ENCODE data around the gene CHMP1B. TPM values are rescaled to one million over a fixed set of nuclear protein-coding genes. Genes with fewer than 3 reads are reported as not detected.
"Not testable (repeated sequence)": the region's sequence is repeated elsewhere in the genome, so short reads cannot be mapped to it uniquely, and the experiment has no call there.

The CHMP1B gene
- total RNA-seq, 2 donors from 2014 or later = 42.8 to 50.0 TPM

GRCh38 chr18:11889284-11889683 lies 38.1 kb downstream of the CHMP1B start:
- intact Hi-C loops (cut with DNase I) = no loop called here
- no peaks in the 10 kb centered on the region for H3K9me3 ChIP-seq
- no peaks in the 10 kb centered on the region for H3K4me1 ChIP-seq (replicated peaks)
- no peak overlapping the region for H3K27ac ChIP-seq
- WGBS = 99% methylated on average over 5 of the region's 5 CpGs
- no peak overlapping the region for H3K4me3 ChIP-seq
- H3K36me3 ChIP-seq = peaks cover 3 to 12% of the 10 kb centered on the region in 2 donors
- no peak for TF ChIP-seq POLR2AphosphoS5 (IDR thresholded peaks at IDR 0.05)
- no peak for DNase-seq (ENCODE audit: low spot score)
- H3K27me3 ChIP-seq (replicated peaks; ENCODE audit: insufficient read depth) = no peaks in the 10 kb centered on the region

- Histone ChIP-seq H3K36me3 (peaks cover 0 to 8% of the 10 kb centered on the region in 2 donors), H3K27ac (no peak overlapping the region)
- intact Hi-C loops (cut with DNase I) = no loop called here
Observed at GRCh38 chr18:11891737-11892136, 40.5 kb downstream of the CHMP1B start.

GRCh38 chr18:11892438-11892837 lies 41.2 kb downstream of the CHMP1B start:
- H3K36me3 ChIP-seq; H3K4me3 ChIP-seq; H3K4me1 ChIP-seq (replicated peaks); intact Hi-C loops (cut with DNase I); H3K9me3 ChIP-seq; DNase-seq (ENCODE audit: low spot score); H3K27me3 ChIP-seq (replicated peaks; ENCODE audit: insufficient read depth); H3K27ac ChIP-seq: not testable (repeated sequence)
- 84% methylated on average over 7 of the region's 7 CpGs for WGBS

More at GRCh38 chr18:11891737-11892136, 40.5 kb downstream of the CHMP1B start:
- no peak for DNase-seq (ENCODE audit: low spot score)
- 91% methylated on average over 9 of the region's 9 CpGs for WGBS
- no peaks in the 10 kb centered on the region for H3K4me1 ChIP-seq (replicated peaks)
- no peak for TF ChIP-seq POLR2AphosphoS5 (IDR thresholded peaks at IDR 0.05)
- TF ChIP-seq POLR2A (IDR thresholded peaks at IDR 0.05) = no peak
- TF ChIP-seq, protein P1, sequence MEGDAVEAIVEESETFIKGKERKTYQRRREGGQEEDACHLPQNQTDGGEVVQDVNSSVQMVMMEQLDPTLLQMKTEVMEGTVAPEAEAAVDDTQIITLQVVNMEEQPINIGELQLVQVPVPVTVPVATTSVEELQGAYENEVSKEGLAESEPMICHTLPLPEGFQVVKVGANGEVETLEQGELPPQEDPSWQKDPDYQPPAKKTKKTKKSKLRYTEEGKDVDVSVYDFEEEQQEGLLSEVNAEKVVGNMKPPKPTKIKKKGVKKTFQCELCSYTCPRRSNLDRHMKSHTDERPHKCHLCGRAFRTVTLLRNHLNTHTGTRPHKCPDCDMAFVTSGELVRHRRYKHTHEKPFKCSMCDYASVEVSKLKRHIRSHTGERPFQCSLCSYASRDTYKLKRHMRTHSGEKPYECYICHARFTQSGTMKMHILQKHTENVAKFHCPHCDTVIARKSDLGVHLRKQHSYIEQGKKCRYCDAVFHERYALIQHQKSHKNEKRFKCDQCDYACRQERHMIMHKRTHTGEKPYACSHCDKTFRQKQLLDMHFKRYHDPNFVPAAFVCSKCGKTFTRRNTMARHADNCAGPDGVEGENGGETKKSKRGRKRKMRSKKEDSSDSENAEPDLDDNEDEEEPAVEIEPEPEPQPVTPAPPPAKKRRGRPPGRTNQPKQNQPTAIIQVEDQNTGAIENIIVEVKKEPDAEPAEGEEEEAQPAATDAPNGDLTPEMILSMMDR (IDR thresholded peaks at IDR 0.05) = no peak
- H3K27me3 ChIP-seq (replicated peaks; ENCODE audit: insufficient read depth) = no peaks in the 10 kb centered on the region
- no peaks in the 10 kb centered on the region for H3K9me3 ChIP-seq
- H3K4me3 ChIP-seq = no peak overlapping the region

DNA sequence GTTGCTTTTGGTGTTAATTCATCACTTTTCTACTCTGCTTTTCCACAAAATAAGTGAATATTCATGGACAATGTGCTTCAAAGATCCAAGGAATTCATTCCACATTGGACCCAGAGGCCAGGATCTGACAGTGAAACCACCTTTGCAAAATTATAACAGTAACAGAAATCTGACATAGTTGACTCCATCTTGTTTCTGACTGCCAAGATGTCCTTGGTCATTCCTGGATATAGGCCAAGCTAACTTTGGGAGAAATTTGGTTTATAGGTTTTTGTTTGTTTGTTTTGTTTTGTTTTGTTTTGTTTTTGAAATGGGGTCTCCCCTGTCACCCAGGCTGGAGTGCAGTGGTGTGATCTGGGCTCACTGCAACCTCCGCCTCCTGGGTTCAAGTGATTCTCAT lies 46.6 kb downstream of the CHMP1B start:
- DNase-seq (ENCODE audit: low spot score) = no peak
- WGBS = 95% methylated on average over 1 of the region's 1 CpG
- TF ChIP-seq, protein P1 (IDR thresholded peaks at IDR 0.05) = no peak
- TF ChIP-seq POLR2A (IDR thresholded peaks at IDR 0.05) (no peak), POLR2AphosphoS5 (IDR thresholded peaks at IDR 0.05) (no peak)
- H3K4me3 ChIP-seq = no peak overlapping the region
- no peaks in the 10 kb centered on the region for H3K4me1 ChIP-seq (replicated peaks)
- H3K9me3 ChIP-seq = no peaks in the 10 kb centered on the region
- H3K27me3 ChIP-seq (replicated peaks; ENCODE audit: insufficient read depth) = no peaks in the 10 kb centered on the region
- intact Hi-C loops (cut with DNase I) = no loop called here
- H3K27ac ChIP-seq = no peak overlapping the region
- no peaks in the 10 kb centered on the region for H3K36me3 ChIP-seq

DNA sequence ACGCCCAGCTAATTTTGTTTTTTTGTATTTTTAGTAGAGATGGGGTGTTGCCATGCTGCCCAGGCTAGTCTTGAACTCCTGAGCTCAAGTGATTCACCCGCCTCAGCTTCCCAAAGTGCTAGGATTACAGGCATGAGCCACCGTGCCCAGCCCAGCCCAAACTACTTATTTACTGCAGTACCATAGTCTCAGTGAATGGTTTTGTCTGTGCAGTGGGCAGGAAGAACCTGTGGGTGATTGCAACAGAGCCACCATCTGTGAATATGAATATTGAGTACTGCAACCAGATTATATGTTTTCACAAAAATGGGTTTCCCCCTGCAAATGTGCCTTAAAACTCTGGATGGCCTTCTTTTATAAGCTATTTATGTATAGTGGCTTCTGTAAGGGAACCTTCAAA lies 47.9 kb downstream of the CHMP1B start:
- Histone ChIP-seq H3K27me3 (replicated peaks; ENCODE audit: insufficient read depth) (no peaks in the 10 kb centered on the region), H3K4me1 (replicated peaks) (no peaks in the 10 kb centered on the region), H3K9me3 (no peaks in the 10 kb centered on the region), H3K36me3 (no peaks in the 10 kb centered on the region), H3K27ac (no peak overlapping the region), H3K4me3 (no peak overlapping the region)
- 95% methylated on average over 3 of the region's 3 CpGs for WGBS
- DNase-seq (ENCODE audit: low spot score) = no peak
- TF ChIP-seq, protein P1 (IDR thresholded peaks at IDR 0.05) = no peak
- TF ChIP-seq POLR2AphosphoS5 (IDR thresholded peaks at IDR 0.05) = no peak
- TF ChIP-seq POLR2A (IDR thresholded peaks at IDR 0.05) = no peak
- intact Hi-C loops (cut with DNase I) = no loop called here

DNA sequence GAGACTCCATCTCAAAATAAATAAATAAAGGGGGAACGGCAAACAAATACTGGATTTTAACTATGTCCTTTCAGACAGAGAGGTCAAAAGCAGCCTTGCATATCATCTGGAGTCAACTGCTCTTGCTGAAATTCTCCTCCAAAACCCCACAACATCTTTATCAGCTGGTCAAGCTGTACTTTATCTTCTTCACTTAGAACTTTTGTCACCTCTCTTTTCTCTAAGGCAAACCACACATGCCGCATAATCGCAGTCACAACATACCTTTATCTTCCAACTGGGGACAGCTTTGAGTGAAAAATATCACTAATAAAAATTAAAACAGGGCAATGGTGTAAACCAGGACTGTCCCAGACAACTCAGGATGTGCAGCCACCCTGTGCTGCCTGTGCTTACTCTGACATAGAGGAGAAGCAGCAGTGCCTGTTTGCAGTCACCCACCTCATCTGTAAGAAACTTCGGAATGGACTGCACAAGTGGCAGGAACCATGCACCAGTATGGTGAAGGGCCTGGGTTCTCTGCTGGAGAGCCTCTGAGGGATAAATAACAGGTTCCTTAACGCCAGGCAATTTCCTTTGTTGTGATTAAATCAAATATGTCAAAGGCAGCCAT lies 50.7 kb downstream of the CHMP1B start:
- no peaks in the 10 kb centered on the region for H3K4me1 ChIP-seq (replicated peaks)
- no peaks in the 10 kb centered on the region for H3K27me3 ChIP-seq (replicated peaks; ENCODE audit: insufficient read depth)
- H3K36me3 ChIP-seq = no peaks in the 10 kb centered on the region
- H3K9me3 ChIP-seq = no peaks in the 10 kb centered on the region
- H3K27ac ChIP-seq = no peak overlapping the region
- DNase-seq (ENCODE audit: low spot score) = no peak
- 82% methylated on average over 5 of the region's 5 CpGs for WGBS
- no peak overlapping the region for H3K4me3 ChIP-seq
- TF ChIP-seq POLR2A (IDR thresholded peaks at IDR 0.05) = no peak
- no peak for TF ChIP-seq POLR2AphosphoS5 (IDR thresholded peaks at IDR 0.05)
- TF ChIP-seq, protein P1 (IDR thresholded peaks at IDR 0.05) = no peak
- intact Hi-C loops (cut with DNase I) = no loop called here
